Measurements from ENCODE around the gene LTBP1.

- no peak for TF ChIP-seq EP300 (IDR thresholded peaks at IDR 0.05)
- TF ChIP-seq CTCF (IDR thresholded peaks at IDR 0.05) = no peak
Measured at GRCh38 chr2:32901313-32901712, 45.4 kb upstream of the LTBP1 start.

All from ovary (tissue), 3 donors.